HG03571 (cell line): Measurements from ENCODE around the gene PRR7.

Source experiments
- ATAC-seq: cut with Tn5 transposase; IDR thresholded peaks from one replicate; pipeline ENCODE4 v1.9.1; 2021; ENCODE audit not compliant: unreplicated experiment

The PRR7 gene

GRCh38 chr5:177497292-177498012, 50.8 kb downstream of the PRR7 start, which contains the start of gene PDLIM7:
TSS of gene PDLIM7 (minus strand) at chr5:177497604. CDS start at chr5:177496512, 1,092 bp downstream.
- peak; percentile 74 for ATAC-seq

- ATAC-seq, result no peak
Observed at GRCh38 chr5:177498013-177498787, 51.6 kb downstream of the PRR7 start.

GRCh38 chr5:177499842-177500241, 53.2 kb downstream of the PRR7 start:
- no peak for ATAC-seq

DNA sequence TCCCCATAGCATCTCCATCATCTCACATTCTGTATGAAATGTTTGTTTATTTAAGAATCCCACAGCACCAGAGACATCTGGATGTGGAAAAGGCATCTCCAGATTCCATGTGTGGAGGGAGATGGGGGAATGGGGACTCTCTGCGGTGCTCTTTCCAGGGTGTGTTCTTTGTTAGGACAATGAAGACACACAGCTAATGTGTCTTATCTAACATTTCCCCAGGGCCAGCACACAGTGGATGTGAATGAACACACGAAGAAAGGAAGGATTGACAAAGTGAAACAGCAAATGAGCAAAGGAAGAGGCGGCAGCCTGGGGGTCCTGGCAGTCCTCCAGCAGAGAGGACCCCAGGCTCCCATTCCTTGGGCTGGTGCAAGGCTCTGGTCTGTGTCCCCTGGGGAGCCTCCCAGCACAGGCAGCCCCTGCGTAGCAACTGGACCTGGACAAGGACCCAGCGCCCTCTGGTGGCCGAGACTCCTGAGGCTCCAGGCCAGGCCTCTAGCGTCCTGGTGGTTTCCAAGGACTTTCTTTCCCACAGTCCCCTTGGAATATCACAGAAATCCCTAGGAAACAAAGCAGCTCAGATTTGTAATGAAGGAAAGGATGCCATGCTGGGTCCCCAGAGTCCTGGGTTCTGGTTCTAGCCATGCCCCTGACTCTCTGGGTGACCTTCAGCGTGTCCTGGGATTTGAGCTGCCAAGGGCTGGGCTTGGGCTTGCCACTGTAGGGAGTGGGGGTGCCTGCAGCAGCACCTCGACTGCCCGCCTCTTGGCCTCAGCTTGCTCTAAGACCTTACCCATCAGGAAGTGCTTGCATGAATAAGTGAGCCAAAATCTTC, 54.3 kb downstream of the PRR7 start:
- no peak for ATAC-seq

DNA sequence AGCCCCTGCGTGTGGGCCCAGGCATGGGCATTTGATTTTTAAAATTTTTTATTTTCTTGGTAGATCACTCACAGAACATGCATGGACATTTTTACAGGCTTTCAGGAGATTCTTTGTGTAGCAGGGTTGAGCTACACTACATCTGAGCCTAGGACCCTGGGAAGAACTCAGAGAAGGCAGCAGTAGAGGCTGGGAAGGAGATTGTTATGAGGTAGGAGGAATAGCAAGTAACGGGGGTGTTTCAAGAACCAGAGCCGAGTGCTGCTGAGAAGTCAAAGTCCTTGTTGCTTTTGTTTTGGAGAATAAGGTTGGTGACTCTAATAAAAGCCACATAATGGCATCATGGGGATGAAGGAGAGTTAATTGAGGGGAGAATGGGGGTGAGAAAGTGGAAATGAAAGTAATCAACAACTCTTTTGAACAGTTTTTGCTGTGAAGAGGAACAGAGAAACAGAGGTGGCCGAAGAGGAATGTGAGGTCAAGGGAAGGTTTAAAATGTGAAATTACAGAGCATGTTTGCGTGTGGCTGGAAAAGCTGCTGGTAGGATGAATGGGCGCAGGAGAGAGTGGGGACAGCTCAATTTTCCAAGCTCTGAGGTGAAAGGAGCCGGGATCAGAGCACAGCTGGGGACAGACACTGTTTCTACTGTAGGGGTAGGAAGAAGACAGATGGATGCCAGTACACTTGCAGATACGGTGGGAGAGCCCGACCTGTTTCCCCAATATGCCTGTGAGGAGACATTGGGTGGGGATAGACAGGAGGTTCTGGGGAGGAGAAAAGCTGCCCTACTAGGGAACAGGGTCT, 55.5 kb downstream of the PRR7 start:
- no peak for ATAC-seq

DNA sequence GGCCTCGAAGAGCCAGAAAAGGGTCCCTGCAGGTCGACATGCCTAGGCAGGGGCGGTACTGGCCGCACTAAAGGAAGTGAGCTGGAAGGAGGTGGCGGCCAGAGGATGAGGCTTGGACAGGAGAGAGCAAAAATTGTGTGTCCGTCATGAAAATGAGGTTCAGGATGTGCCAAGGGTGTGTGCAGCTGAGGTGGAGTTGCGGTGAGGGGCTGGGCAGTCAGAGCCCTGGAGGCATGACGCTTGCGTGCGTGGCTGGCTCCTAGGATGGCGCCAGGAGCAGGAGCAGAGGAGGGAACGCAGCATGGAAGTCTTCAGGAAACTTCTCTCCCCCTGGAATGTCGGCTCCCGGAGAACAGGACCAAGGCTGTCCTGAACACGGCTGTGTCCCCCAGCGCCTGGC, 56.3 kb downstream of the PRR7 start:
- no peak for ATAC-seq

DNA sequence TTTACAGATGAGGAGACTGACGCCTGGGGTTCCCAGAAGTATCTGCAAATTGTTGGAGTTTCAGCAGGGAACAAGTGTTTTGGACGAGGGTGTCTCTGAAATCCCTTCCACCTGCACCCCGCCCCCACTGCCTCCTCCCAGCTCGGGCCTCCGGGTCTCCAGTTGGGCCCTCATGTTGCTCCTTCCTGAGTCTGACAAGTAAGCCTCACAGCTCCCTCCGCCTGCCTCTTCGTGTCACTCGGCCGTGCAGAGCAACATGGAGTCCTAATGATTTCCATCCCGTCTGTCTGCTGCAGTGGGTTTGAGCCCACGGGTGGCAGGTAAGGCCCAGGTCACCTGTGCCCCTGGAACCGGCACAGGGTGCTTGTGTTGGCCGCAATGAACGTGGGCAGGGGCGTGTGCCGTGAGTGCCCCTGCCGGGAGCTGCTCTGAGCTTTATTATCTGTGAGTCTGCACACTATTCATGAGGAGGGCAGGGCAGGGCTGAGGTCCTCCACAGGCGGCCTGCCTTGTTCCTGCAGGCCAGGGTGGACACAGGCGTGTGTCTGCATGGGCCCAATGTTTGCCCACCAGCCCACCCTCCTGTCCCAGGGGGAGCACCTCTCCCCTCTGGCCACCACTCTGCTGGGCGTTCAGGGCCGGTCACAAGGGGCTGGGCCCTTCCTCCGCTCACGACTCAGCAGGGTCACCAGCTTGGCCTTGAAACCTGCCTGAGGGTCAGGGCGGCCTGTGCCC, 56.9 kb downstream of the PRR7 start:
- no peak for ATAC-seq

DNA sequence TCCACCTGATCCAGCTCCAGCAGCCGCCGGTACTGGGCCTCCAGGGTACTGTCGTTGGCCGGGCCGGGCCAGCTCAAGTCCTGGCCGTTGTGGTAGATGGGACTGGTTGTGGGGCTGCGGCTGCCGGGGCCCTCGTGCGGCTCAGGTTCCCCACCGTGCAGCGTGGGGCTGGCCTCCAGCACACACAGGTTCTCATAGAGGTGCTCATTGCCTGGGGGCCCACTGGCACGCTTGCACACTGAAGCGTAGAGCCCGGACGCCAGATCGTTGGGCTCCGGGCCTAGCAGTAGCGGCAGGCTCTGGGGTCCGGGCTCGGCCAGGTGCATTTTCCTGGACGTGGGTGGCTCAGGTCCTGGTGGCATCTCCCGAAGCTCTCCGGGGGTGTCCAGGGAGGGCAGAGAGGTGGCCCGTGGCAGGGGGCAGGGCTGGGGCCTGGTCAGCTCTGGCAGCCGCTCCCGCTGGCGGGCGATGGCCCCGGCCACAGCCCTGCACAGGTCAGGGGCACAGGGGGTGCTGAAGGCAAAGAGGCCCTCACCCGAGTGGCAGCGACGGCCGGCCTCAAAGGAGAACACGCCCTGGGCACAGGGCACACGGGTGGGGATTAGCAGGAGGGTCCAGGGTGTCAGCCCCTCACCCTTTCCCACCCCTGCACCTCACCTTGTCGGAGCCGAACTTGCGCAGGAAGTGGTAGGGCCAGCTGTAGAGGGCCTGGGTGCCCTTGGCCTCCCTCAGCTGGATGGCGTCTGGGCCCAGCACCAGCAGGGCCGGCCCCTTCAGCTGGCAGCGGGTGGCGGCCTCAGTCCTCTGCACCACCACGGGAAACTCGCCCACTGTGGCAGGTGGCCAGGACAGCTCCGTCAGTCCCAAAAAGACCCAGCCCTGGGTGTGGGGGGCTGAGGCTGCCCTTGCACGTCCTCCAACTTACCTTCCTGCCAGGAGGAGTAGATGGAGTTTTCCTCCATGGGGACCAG, 57.8 kb downstream of the PRR7 start:
- ATAC-seq, result no peak

- no peak for ATAC-seq
Observed at GRCh38 chr5:177505075-177505474, 58.5 kb downstream of the PRR7 start.
